Measurements from ENCODE around the gene C22orf39. TPM values are rescaled to one million over a fixed set of nuclear protein-coding genes. Genes with fewer than 3 reads are reported as not detected.

Gene C22orf39
- total and polyA plus RNA-seq, 4 donors, result 11.3 to 22.4 (median 13.5) TPM

GRCh38 chr22:19429950-19430889 is 17.3 kb downstream of the C22orf39 start:
- Histone ChIP-seq H3K27me3 (ENCODE audit: control insufficient read depth in 4 of 4, insufficient read depth in 4 of 4, low read length in 3 of 4) (no peaks in the 10 kb centered on the region), H3K36me3 (ENCODE audit: control insufficient read depth in 4 of 4, insufficient read depth in 3 of 4, low read depth in 1 of 4, low read length in 3 of 4) (peaks cover 0 to 7% (median 6%) of the 10 kb centered on the region in 4 donors), H3K4me3 (ENCODE audit: low read depth in 1 of 3, low read length in 3 of 3) (peak overlapping the region; percentile 36 to 95 (median 81)), H3K9ac (ENCODE audit: low read depth in 1 of 2, low read length in 2 of 2) (peak overlapping the region; percentile 52 to 97), H3K4me1 (ENCODE audit: control insufficient read depth in 4 of 4, insufficient read depth in 4 of 4, low read length in 3 of 4) (peaks cover 0 to 41% (median 30%) of the 10 kb centered on the region in 4 donors), H3K27ac (ENCODE audit: low read depth in 1 of 2, low read length in 2 of 2) (peak overlapping the region; percentile 78 to 98), H3K9me3 (ENCODE audit: control insufficient read depth in 4 of 4, low read length in 3 of 4) (no peaks in the 10 kb centered on the region)
- peak; percentile 29 for TF ChIP-seq SP1 (IDR thresholded peaks at IDR 0.05)
- no peak for TF ChIP-seq EGR1 (IDR thresholded peaks at IDR 0.05; ENCODE audit: low read depth in 2 of 2)
- peak; percentile 24 to 29 for TF ChIP-seq RAD21 (IDR thresholded peaks at IDR 0.05)
- TF ChIP-seq, protein P1, sequence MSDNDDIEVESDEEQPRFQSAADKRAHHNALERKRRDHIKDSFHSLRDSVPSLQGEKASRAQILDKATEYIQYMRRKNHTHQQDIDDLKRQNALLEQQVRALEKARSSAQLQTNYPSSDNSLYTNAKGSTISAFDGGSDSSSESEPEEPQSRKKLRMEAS (IDR thresholded peaks at IDR 0.05), result no peak
- peak; percentile 51 for TF ChIP-seq HNF4A (conservative IDR thresholded peaks at IDR 0.05)
- TF ChIP-seq FOXA1 (IDR thresholded peaks at IDR 0.05), result no peak
- peak in 1 of 2 donors; percentile 57 for TF ChIP-seq GABPA (IDR thresholded peaks at IDR 0.05 in 1 of 2, conservative IDR thresholded peaks at IDR 0.05 in 1 of 2)
- TF ChIP-seq FOXA2 (IDR thresholded peaks at IDR 0.05), result no peak
- no peak for TF ChIP-seq ATF3 (IDR thresholded peaks at IDR 0.05)
- no peak for TF ChIP-seq HNF4G (IDR thresholded peaks at IDR 0.05)
- peak; percentile 69 for TF ChIP-seq TAF1 (conservative IDR thresholded peaks at IDR 0.05)
- no peak for TF ChIP-seq YY1 (IDR thresholded peaks at IDR 0.05)
- TF ChIP-seq, protein P2, sequence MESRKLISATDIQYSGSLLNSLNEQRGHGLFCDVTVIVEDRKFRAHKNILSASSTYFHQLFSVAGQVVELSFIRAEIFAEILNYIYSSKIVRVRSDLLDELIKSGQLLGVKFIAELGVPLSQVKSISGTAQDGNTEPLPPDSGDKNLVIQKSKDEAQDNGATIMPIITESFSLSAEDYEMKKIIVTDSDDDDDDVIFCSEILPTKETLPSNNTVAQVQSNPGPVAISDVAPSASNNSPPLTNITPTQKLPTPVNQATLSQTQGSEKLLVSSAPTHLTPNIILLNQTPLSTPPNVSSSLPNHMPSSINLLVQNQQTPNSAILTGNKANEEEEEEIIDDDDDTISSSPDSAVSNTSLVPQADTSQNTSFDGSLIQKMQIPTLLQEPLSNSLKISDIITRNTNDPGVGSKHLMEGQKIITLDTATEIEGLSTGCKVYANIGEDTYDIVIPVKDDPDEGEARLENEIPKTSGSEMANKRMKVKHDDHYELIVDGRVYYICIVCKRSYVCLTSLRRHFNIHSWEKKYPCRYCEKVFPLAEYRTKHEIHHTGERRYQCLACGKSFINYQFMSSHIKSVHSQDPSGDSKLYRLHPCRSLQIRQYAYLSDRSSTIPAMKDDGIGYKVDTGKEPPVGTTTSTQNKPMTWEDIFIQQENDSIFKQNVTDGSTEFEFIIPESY (IDR thresholded peaks at IDR 0.05), result no peak
- TF ChIP-seq JUND (IDR thresholded peaks at IDR 0.05), result no peak
- no peak for TF ChIP-seq NR2F2 (IDR thresholded peaks at IDR 0.05)
- peak; percentile 21 to 49 for TF ChIP-seq RXRA (IDR thresholded peaks at IDR 0.05)
- TF ChIP-seq, protein P3, sequence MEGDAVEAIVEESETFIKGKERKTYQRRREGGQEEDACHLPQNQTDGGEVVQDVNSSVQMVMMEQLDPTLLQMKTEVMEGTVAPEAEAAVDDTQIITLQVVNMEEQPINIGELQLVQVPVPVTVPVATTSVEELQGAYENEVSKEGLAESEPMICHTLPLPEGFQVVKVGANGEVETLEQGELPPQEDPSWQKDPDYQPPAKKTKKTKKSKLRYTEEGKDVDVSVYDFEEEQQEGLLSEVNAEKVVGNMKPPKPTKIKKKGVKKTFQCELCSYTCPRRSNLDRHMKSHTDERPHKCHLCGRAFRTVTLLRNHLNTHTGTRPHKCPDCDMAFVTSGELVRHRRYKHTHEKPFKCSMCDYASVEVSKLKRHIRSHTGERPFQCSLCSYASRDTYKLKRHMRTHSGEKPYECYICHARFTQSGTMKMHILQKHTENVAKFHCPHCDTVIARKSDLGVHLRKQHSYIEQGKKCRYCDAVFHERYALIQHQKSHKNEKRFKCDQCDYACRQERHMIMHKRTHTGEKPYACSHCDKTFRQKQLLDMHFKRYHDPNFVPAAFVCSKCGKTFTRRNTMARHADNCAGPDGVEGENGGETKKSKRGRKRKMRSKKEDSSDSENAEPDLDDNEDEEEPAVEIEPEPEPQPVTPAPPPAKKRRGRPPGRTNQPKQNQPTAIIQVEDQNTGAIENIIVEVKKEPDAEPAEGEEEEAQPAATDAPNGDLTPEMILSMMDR (IDR thresholded peaks at IDR 0.05; ENCODE audit: low read depth, low read length, missing input control), result no peak
- TF ChIP-seq REST (IDR thresholded peaks at IDR 0.05), result peak; percentile 49
- peak; percentile 81 for DNase-seq (ENCODE audit: low spot score)
- 4% methylated on average over 12 of the region's 12 CpGs for WGBS

Measured in liver (tissue), 9 donors.